HCT116 (cell line): ENCODE measurements around the gene ADORA1.

Experiments
- CBX3 ChIP-seq: IDR thresholded peaks from 2 replicates; pipeline ENCODE4 v1.6.1; 2012; ENCODE audit warnings: low read depth
- CEBPB ChIP-seq: IDR thresholded peaks from 2 replicates; pipeline ENCODE4 v1.6.1; 2012; ENCODE audit warnings: low read depth
- EZH2 ChIP-seq: fragments of 200-600 bp; sonication (generic); IDR thresholded peaks from 2 replicates; pipeline ENCODE4 v1.6.1; 2017; ENCODE audit warnings: antibody characterized with exemption, mixed run types
- MAX ChIP-seq: IDR thresholded peaks from 2 replicates; pipeline ENCODE4 v1.6.1; 2012
- POLR2A ChIP-seq: IDR thresholded peaks from 2 replicates; pipeline ENCODE4 v1.7.0; 2011; ENCODE audit warnings: borderline replicate concordance; ENCODE audit not compliant: insufficient read depth, insufficient read length; ENCODE audit errors: extremely low read depth
- POLR2AphosphoS5 ChIP-seq: IDR thresholded peaks from 2 replicates; pipeline ENCODE4 v1.6.1; 2011; ENCODE audit warnings: mild to moderate bottlenecking, low read depth, low read length, moderate library complexity
- SIN3A ChIP-seq: IDR thresholded peaks from 2 replicates; pipeline ENCODE4 v1.6.1; 2012; ENCODE audit warnings: low read depth
- SP1 ChIP-seq: IDR thresholded peaks from 2 replicates; pipeline ENCODE4 v1.6.1; 2012; ENCODE audit warnings: low read depth
- TCF7L2 ChIP-seq: IDR thresholded peaks from 2 replicates; pipeline ENCODE4 v1.7.0; 2011; ENCODE audit warnings: borderline replicate concordance, inconsistent platforms; ENCODE audit not compliant: insufficient read depth, insufficient read length; ENCODE audit errors: extremely low read depth
- YY1 ChIP-seq: IDR thresholded peaks from 2 replicates; pipeline ENCODE4 v1.6.1; 2011; ENCODE audit warnings: low read length, low read depth, moderate library complexity, mild to moderate bottlenecking; ENCODE audit not compliant: insufficient replicate concordance; ENCODE audit errors: extremely low read depth
- ZFX ChIP-seq: fragments of 450-650 bp; IDR thresholded peaks from 2 replicates; pipeline ENCODE4 v1.6.1; 2017
- TF ChIP-seq, protein P1 (sequence below), 3 experiments: fragments of 200-600 bp in 1 of 3; sonication (generic) in 1 of 3; IDR thresholded peaks in 2 of 3; conservative IDR thresholded peaks in 1 of 3; 2 replicates each; pipeline ENCODE4 v1.5.1; 2012 to 2017; ENCODE audit warnings: low read depth in 2 of 3, low read length in 2 of 3, antibody characterized with exemption in 1 of 3, borderline replicate concordance in 1 of 3, control low read depth in 1 of 3, mild to moderate bottlenecking in 1 of 3, mixed read lengths in 1 of 3, mixed run types in 1 of 3, moderate library complexity in 1 of 3; ENCODE audit not compliant: insufficient read depth in 1 of 3

DNA sequence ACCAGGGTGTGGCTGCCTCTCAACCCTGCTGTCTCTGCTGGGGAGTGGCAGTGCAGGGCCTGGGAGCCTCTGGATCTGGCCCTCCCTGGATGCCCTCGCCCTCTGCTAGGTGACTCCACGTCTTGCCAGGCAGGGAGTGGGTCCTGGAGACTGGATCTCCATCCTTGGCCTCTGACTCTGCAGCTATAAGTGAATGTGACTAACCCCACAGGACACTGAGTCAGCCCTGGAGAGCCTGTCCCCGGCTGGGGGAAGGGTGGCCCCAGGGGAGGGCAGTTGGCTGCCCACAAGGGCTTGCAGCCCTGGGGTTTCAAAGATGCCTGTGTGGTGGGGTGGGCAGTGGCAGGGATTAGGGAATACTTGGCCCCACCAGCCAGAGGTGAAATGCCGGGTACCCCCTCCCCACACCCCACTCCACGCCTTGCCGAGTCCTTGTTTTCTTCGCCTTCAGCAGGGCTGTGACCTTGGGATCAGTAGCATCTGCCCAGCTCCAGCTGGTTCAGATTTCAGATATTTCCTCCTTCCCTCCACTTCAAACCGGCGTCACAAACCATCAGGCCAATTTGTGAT, 50.0 kb downstream of the ADORA1 start:
- TF ChIP-seq, protein P1, sequence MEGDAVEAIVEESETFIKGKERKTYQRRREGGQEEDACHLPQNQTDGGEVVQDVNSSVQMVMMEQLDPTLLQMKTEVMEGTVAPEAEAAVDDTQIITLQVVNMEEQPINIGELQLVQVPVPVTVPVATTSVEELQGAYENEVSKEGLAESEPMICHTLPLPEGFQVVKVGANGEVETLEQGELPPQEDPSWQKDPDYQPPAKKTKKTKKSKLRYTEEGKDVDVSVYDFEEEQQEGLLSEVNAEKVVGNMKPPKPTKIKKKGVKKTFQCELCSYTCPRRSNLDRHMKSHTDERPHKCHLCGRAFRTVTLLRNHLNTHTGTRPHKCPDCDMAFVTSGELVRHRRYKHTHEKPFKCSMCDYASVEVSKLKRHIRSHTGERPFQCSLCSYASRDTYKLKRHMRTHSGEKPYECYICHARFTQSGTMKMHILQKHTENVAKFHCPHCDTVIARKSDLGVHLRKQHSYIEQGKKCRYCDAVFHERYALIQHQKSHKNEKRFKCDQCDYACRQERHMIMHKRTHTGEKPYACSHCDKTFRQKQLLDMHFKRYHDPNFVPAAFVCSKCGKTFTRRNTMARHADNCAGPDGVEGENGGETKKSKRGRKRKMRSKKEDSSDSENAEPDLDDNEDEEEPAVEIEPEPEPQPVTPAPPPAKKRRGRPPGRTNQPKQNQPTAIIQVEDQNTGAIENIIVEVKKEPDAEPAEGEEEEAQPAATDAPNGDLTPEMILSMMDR (IDR thresholded peaks at IDR 0.05 in 2 of 3, conservative IDR thresholded peaks at IDR 0.05 in 1 of 3; ENCODE audit: borderline replicate concordance in 1 of 3, insufficient read depth in 1 of 3, low read depth in 2 of 3, low read length in 2 of 3) = no peak
- no peak for TF ChIP-seq ZFX
- no peak for TF ChIP-seq YY1
- no peak for TF ChIP-seq CBX3
- TF ChIP-seq POLR2A = no peak
- no peak for TF ChIP-seq SIN3A
- no peak for TF ChIP-seq POLR2AphosphoS5
- TF ChIP-seq MAX = no peak
- no peak for TF ChIP-seq EZH2
- TF ChIP-seq TCF7L2 = no peak
- no peak for TF ChIP-seq SP1
- no peak for TF ChIP-seq CEBPB
